Neural crest cell (in vitro differentiated cells): ENCODE results near the gene LPP. TPM values are rescaled to one million over a fixed set of nuclear protein-coding genes. Genes with fewer than 3 reads are reported as not detected.

Source experiments
- DNase-seq: peaks from one replicate; pipeline ENCODE4 v3.0.0; 2021; ENCODE audit warnings: low read depth, mixed read lengths, low spot score
- H3K27ac Mint-ChIP-seq: one replicate; pipeline ENCODE4 v1.8.0; 2021; ENCODE audit warnings: mild to moderate bottlenecking, mixed read lengths; ENCODE audit not compliant: unreplicated experiment
- H3K27me3 Mint-ChIP-seq: 2 replicates; pipeline ENCODE4 v1.8.0; 2021; ENCODE audit warnings: low read depth, mild to moderate bottlenecking, mixed read lengths
- H3K36me3 Mint-ChIP-seq: 2 replicates; pipeline ENCODE4 v1.8.0; 2021; ENCODE audit warnings: low read depth, mild to moderate bottlenecking, mixed read lengths
- H3K4me1 Mint-ChIP-seq: 2 replicates; pipeline ENCODE4 v1.8.0; 2021; ENCODE audit warnings: mixed read lengths
- H3K4me3 Mint-ChIP-seq: one replicate; pipeline ENCODE4 v1.8.0; 2021; ENCODE audit warnings: mild to moderate bottlenecking, mixed read lengths
- H3K9me3 Mint-ChIP-seq: 2 replicates; pipeline ENCODE4 v1.8.0; 2021; ENCODE audit warnings: mixed read lengths
- CTCF ChIP-seq: fragments of 200-600 bp; sonication (generic); conservative IDR thresholded peaks from 2 replicates; pipeline ENCODE4 v1.5.0; 2021; ENCODE audit warnings: antibody characterized with exemption, mild to moderate bottlenecking
- total RNA-seq: library from RNA; stranded (reverse); gene quantifications from 2 replicates; pipeline ENCODE4 v1.2.1, GENCODE V29; 2021

Gene LPP
- total RNA-seq, 1 donor from 2014 or later = 38.7 TPM

- Mint-ChIP-seq H3K36me3 (no peaks in the 10 kb centered on the region), H3K9me3 (no peaks in the 10 kb centered on the region), H3K27ac (no peak overlapping the region), H3K4me1 (no peaks in the 10 kb centered on the region), H3K27me3 (no peaks in the 10 kb centered on the region), H3K4me3 (no peak overlapping the region)
- no peak for TF ChIP-seq CTCF
- no peak for DNase-seq
Measured at GRCh38 chr3:188914552-188914951, 760.6 kb downstream of the LPP start.

DNA sequence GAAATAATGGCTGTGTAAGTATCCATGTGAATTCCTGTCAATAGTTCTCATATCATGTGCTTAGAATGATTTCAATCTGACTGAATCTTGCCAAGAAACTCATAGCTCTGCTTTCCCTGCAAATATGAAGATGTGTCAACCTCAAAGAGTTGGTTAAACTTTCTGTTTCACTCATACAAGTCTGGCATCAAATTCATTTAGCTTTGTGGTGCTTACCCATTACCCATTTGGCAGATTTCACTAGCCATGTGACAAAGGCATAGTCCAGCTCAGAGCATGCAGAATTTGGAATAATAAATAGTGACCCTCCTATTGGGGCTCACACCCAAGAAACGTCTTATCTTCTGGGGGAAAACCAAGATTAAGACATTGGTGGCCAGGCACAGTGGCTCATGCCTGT lies 761.2 kb downstream of the LPP start:
- Mint-ChIP-seq H3K27ac (no peak overlapping the region), H3K9me3 (peaks cover 2% of the 10 kb centered on the region), H3K27me3 (no peaks in the 10 kb centered on the region), H3K4me1 (no peaks in the 10 kb centered on the region), H3K36me3 (no peaks in the 10 kb centered on the region), H3K4me3 (no peak overlapping the region)
- DNase-seq = no peak
- TF ChIP-seq CTCF = no peak

- no peak for DNase-seq
- Mint-ChIP-seq H3K9me3 (peaks cover 5% of the 10 kb centered on the region), H3K36me3 (no peaks in the 10 kb centered on the region), H3K27me3 (no peaks in the 10 kb centered on the region), H3K4me3 (no peak overlapping the region), H3K4me1 (no peaks in the 10 kb centered on the region), H3K27ac (no peak overlapping the region)
- TF ChIP-seq CTCF = no peak
Measured at GRCh38 chr3:188916934-188917401, 763.0 kb downstream of the LPP start.

DNA sequence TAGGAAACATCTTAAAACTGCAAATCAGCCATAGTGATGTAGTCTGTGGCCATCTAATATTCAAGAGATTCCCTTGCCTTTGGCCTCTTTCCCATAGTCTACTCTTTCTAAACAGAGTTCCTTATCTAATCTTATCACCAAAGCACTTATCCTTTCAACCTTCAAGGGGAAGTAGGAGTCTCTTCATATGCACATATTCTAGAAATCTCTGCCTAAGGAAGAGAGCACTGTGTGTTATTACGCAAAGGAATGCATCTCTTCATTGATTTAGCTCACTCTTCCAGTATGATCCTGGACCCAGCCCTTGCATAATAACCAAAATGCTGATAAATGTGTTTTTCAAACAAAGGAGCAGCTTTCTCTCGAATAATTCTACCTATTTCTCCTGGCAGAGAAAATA lies 764.1 kb downstream of the LPP start:
- H3K4me3 Mint-ChIP-seq = no peak overlapping the region
- no peak for TF ChIP-seq CTCF
- H3K9me3 Mint-ChIP-seq = peaks cover 5% of the 10 kb centered on the region
- H3K27me3 Mint-ChIP-seq = no peaks in the 10 kb centered on the region
- H3K27ac Mint-ChIP-seq = no peak overlapping the region
- DNase-seq = no peak
- no peaks in the 10 kb centered on the region for H3K36me3 Mint-ChIP-seq
- no peaks in the 10 kb centered on the region for H3K4me1 Mint-ChIP-seq

DNA sequence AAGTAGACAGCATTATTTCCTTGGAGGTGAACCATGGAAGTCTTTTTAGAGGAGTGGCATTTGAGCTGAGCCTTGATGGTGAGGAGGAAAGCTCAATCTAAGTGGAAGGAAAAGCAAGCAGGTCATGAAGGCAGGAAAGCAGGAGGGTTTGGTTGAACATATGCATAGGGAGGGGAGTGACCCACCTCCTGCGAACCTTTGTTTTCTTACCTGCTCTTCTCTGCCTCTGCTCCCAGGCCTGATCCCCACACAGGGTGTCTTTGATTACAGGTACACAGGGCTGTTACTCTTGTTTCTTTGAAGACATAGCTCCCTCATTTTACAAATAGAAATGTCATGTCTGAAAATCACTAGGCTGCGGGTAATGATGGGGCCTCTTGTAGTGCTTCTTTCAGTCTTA lies 769.7 kb downstream of the LPP start:
- peaks cover 5% of the 10 kb centered on the region for H3K9me3 Mint-ChIP-seq
- H3K36me3 Mint-ChIP-seq = no peaks in the 10 kb centered on the region
- no peaks in the 10 kb centered on the region for H3K27me3 Mint-ChIP-seq
- no peak for DNase-seq
- H3K4me1 Mint-ChIP-seq = no peaks in the 10 kb centered on the region
- no peak for TF ChIP-seq CTCF
- H3K4me3 Mint-ChIP-seq = no peak overlapping the region
- H3K27ac Mint-ChIP-seq = no peak overlapping the region

- H3K27ac Mint-ChIP-seq = peak overlapping the region; percentile 31
Measured at GRCh38 chr3:188925376-188925775, 771.4 kb downstream of the LPP start.

More at GRCh38 chr3:188925376-188925775, 771.4 kb downstream of the LPP start:
- Mint-ChIP-seq H3K36me3 (no peaks in the 10 kb centered on the region), H3K27me3 (no peaks in the 10 kb centered on the region), H3K9me3 (peaks cover 3% of the 10 kb centered on the region), H3K4me3 (no peak overlapping the region), H3K4me1 (peaks cover 7% of the 10 kb centered on the region)
- TF ChIP-seq CTCF = no peak
- no peak for DNase-seq
